Fibroblast of skin of left quadriceps (primary cell): ENCODE results near the gene SMURF2.
"Not testable (repeated sequence)": the region's sequence is repeated elsewhere in the genome, so short reads cannot be mapped to it uniquely, and the experiment has no call there.

ENCODE experiments used
- DNase-seq, 2 experiments: peaks; one replicate each; pipeline ENCODE4 v3.0.0-alpha.2; 2013; ENCODE audit warnings: low read depth in 2 of 2

Gene SMURF2

DNA sequence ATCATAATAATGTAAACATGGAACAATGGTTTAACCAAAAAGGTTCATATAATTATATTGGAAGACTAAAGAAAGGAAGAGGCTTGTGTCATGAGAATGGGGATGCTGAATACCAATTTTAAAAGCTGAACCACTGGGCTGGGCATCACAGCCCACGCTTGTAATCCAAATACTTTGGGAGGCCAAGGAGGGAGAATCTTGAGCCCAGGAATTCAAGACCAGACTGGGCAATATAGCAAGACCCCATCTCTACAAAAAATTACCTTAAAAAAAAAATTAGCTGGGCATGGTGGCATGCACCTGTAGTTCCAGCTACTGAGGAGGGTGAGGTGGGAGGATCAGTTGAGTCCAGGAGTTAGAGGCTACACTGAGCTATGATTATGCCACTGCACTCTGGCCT, 65.1 kb downstream of the SMURF2 start:
- DNase-seq: no peak

- no peak for DNase-seq
Observed at GRCh38 chr17:64596439-64596838, 65.7 kb downstream of the SMURF2 start.

GRCh38 chr17:64591944-64592343, 70.2 kb downstream of the SMURF2 start:
- no peak for DNase-seq

GRCh38 chr17:64585146-64585545, 77.0 kb downstream of the SMURF2 start:
- DNase-seq: no peak

DNA sequence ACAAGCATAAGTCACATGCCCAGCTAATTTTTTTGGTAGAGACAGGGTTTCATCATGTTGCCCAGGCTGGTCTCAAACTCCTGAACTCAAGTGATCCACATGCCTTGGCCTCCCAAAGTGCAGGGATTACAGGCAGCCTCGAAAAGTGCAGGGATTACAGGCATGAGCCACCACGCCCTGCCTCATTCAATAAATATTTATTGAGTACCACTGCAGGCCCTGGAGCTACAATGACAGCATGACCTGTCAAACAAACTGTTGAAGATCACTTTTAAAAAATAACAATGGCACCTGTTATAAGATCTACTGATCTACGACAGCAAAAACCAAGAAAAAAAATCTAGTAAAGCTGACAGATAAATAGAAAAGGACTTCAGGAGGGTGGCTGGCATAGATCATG, 79.1 kb downstream of the SMURF2 start:
- no peak for DNase-seq

GRCh38 chr17:64580384-64581315, 81.5 kb downstream of the SMURF2 start:
- DNase-seq: no peak

GRCh38 chr17:64579917-64580316, 82.2 kb downstream of the SMURF2 start:
- no peak for DNase-seq

DNA sequence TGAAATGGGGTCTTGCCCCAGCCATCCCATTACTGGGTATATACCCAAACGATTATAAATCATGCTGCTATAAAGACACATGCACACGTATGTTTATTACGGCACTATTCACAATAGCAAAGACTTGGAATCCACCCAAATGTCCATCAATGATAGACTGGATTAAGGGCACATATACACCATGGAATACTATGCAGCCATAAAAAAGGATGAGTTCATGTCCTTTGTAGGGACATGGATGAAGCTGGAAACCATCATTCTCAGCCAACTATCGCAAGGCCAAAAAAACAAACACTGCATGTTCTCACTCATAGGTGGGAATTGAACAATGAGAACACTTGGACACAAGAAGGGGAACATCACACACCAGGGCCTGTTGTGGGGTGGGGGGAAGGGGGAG, 85.1 kb downstream of the SMURF2 start:
- DNase-seq: not testable (repeated sequence)

DNA sequence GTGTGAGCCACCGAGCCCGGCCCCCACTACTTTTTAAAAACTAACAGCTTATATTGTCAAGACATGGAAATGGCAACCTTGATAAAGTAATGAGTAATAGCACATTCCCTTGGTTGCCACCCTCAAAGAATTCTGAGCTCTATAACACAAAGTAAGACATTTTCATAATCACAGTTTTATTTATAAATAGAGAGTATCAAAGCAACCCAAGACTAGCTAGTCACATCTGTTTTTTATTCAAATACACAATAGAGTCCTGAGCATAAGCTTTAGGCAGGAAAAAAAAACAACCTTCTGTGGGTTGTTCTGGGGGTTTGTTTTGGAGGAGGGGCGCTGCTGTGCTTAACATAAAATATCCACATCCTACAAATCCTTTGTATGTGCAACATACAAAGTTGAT, 86.7 kb downstream of the SMURF2 start:
- DNase-seq: no peak

GRCh38 chr17:64574646-64575045, 87.5 kb downstream of the SMURF2 start:
- DNase-seq: no peak

GRCh38 chr17:64573214-64573613, 88.9 kb downstream of the SMURF2 start:
- no peak for DNase-seq

DNA sequence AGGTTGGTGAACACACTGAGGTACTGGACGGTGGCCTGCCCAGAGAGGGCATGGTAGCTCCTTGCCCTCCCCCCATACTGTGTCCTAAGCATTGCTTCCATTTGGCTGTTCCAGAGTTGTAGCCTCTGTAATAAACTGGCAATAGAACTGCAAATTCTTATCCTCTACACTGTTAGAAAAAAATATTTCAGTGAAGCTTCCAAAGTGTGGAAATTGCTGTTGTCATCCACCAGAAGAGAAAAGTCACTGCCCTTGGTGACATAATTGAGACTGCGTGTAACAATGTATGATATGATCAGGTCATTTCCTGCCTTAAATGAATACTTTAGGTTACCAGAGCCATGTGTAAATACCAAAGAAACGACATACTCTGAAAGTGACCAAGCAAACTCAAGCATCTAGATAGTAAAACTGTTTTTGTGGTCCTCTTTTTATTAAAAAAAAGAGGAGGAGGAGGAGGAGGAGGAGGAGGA, 89.4 kb downstream of the SMURF2 start:
- DNase-seq: peak; percentile 12 to 16

- DNase-seq: no peak
Observed at GRCh38 chr17:64571746-64572145, 90.4 kb downstream of the SMURF2 start.

DNA sequence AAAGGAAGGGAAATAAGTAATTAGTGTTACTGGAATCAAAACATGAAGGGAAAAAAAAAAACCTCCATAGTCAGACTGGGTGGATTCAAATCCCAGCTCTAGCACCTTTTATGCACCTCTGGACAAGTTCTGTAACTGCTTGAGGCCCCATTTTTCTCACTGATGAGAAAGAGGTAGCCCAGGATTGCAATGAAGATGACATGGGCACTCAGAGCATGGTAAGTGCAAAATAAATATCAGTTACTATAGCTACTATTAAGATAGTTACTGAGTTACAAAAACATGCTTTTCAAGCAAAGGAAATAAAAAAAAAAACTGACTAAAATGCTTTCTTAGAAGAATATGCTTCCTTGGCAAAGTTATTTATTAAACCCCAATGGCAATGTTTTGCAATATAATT, 96.5 kb downstream of the SMURF2 start:
- no peak for DNase-seq

- no peak for DNase-seq
Observed at GRCh38 chr17:64564098-64564497, 98.0 kb downstream of the SMURF2 start.

GRCh38 chr17:64555281-64555680, 106.8 kb downstream of the SMURF2 start:
- DNase-seq: no peak

DNA sequence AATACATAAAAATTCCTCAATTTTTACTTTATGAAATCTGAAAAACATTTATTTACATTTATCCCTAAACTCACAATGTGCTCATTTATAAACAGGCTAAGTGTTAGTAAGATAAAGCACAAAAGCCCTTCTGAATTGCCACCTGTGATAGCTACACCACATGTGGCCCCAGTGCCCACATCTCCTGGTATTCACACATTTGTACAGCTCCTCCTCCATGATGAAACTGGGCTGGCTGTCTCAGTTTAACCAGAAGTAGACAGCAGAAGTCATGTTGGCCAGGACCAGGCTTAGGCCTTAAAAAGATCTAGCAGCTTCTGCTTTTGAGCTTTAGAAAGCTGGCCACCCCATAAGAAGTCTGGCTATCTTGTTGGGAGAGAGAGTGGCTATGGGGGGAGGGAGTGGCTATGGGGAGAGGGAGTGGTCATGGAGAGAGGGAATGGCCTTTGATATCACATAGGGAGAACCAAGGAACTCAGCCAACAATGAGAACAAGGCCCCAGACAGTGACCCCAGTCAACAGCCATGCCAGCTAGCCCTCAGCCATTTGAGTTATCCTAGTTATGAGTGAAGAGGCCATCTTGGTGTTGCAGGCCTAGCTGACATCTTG, 108.0 kb downstream of the SMURF2 start:
- no peak for DNase-seq

GRCh38 chr17:64551461-64551860, 110.6 kb downstream of the SMURF2 start:
- no peak for DNase-seq

- DNase-seq: no peak
Observed at GRCh38 chr17:64547319-64547718, 114.8 kb downstream of the SMURF2 start.

DNA sequence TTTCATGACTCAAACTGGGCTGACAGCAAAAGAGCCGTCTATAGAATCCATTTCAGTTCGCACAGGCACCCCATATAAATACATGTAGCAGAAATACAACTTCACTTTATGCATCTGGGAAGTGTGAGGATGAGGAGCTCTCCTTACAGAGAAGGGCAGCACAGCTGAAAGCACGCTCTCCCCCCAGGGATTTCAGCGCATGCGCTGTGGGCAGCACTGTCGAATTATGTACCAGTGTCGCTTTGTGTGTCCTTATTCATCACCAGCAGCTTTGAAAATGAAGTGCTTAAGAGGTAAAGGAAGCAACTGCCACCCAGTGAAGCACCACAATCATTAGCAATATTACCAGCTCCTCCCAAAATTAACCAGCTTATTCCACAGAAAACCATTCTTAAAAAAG, 115.4 kb downstream of the SMURF2 start:
- no peak for DNase-seq

- DNase-seq: no peak
Observed at GRCh38 chr17:64544742-64545141, 117.4 kb downstream of the SMURF2 start.

- DNase-seq: no peak
Observed at GRCh38 chr17:64540118-64540776, 121.9 kb downstream of the SMURF2 start.
